GM12878 (cell line): Measurements from ENCODE around the gene CPD. TPM values are rescaled to one million over a fixed set of nuclear protein-coding genes. Genes with fewer than 3 reads are reported as not detected.

Experiments used
- ATAC-seq: fragments of 200-7000 bp; cut with Tn5 transposase; 3 replicates; pipeline ENCODE4 v1.9.1; 2020; ENCODE audit warnings: mild to moderate bottlenecking, moderate library complexity
- BruUV-seq: library from RNA; stranded (reverse); fragments of 400-500 nt; replicated peaks from 2 replicates; lab custom pipeline; 2021; lab: Mats Ljungman, UMichigan
- CTCF ChIA-PET: fragments of 300-600 bp; sonication (Branson Sonifier 250); formaldehyde crosslinking; extraction: SDS; loops from one replicate; lab custom pipeline; 2021; ENCODE audit warnings: inconsistent platforms; lab: Yijun Ruan, JAX
- POLR2A ChIA-PET: fragments of 350-600 bp; formaldehyde crosslinking; extraction: SDS; loops from one replicate; lab custom pipeline; 2021; ENCODE audit warnings: inconsistent platforms; lab: Charles Lee
- RAD21 ChIA-PET: fragments of 300-600 bp; sonication (Branson Sonifier 250); formaldehyde crosslinking; loops from one replicate; lab custom pipeline; 2023; ENCODE audit warnings: antibody characterized with exemption; ENCODE audit not compliant: unreplicated experiment; lab: Charles Lee
- SMC1A ChIA-PET: fragments of 300-600 bp; sonication (Branson Sonifier 250); formaldehyde crosslinking; loops from one replicate; lab custom pipeline; 2023; ENCODE audit not compliant: unreplicated experiment, uncharacterized antibody; lab: Charles Lee
- DNase-seq: peaks from one replicate; pipeline ENCODE4 v3.0.0-alpha.2; 2011; ENCODE audit warnings: low read depth, low spot score
- FAIRE-seq: peaks from 3 replicates; lab custom pipeline; 2011; peaks lifted over from hg19 to GRCh38; lab: Jason Lieb, UNC
- H2AFZ ChIP-seq: 2 replicates; pipeline ENCODE4 v1.6.0; 2011; ENCODE audit warnings: low read depth, low read length, control low read depth; ENCODE audit not compliant: control insufficient read depth
- H3K27ac ChIP-seq: 2 replicates; pipeline ENCODE4 v1.5.1; 2011; ENCODE audit warnings: control low read depth; ENCODE audit not compliant: control insufficient read depth, insufficient read depth
- H3K27me3 ChIP-seq, 2 experiments: replicated peaks in 1 of 2; 2 replicates each; pipeline versions ENCODE4 v1.6.0 to v1.6.1; 2011; ENCODE audit warnings: low read length in 1 of 2; ENCODE audit not compliant: control insufficient read depth in 2 of 2, insufficient read depth in 2 of 2
- H3K36me3 ChIP-seq, 2 experiments: 2 replicates each; pipeline ENCODE4 v1.5.1; 2011; ENCODE audit warnings: low read length in 1 of 2; ENCODE audit not compliant: control insufficient read depth in 2 of 2, insufficient read depth in 2 of 2
- H3K4me1 ChIP-seq: 2 replicates; pipeline ENCODE4 v1.6.1; 2011; ENCODE audit warnings: mild to moderate bottlenecking, low read length, moderate library complexity, mixed read lengths; ENCODE audit not compliant: control insufficient read depth, insufficient read depth
- H3K4me2 ChIP-seq: 2 replicates; pipeline ENCODE4 v1.6.0; 2011; ENCODE audit warnings: control low read depth; ENCODE audit not compliant: control insufficient read depth, insufficient read depth
- H3K4me3 ChIP-seq: fragments of 200-600 bp; sonication (generic); 2 replicates; pipeline ENCODE4 v1.5.1; 2016
- H3K79me2 ChIP-seq: 2 replicates; pipeline ENCODE4 v1.6.0; 2011; ENCODE audit warnings: low read length; ENCODE audit not compliant: control insufficient read depth, insufficient read depth
- H3K9ac ChIP-seq: 2 replicates; pipeline ENCODE4 v1.8.0; 2011; ENCODE audit warnings: low read length, control low read depth, mixed read lengths; ENCODE audit not compliant: control insufficient read depth, insufficient read depth
- H3K9me3 ChIP-seq: replicated peaks from 3 replicates; pipeline ENCODE4 v1.5.1; 2011; ENCODE audit warnings: mild to moderate bottlenecking, low read length; ENCODE audit not compliant: control insufficient read depth, insufficient read depth
- H4K20me1 ChIP-seq: 2 replicates; pipeline ENCODE4 v1.6.0; 2011; ENCODE audit not compliant: control insufficient read depth, insufficient read depth
- HSF1 ChIP-seq: fragments of 150-350 bp; IDR thresholded peaks from 2 replicates; pipeline ENCODE4 v1.6.1; 2014; ENCODE audit warnings: mild to moderate bottlenecking, low read depth, low read length
- LARP7 ChIP-seq: fragments of 450-650 bp; IDR thresholded peaks from 2 replicates; pipeline ENCODE4 v1.6.1; 2017; ENCODE audit warnings: mild to moderate bottlenecking
- MYC ChIP-seq: IDR thresholded peaks from 2 replicates; pipeline ENCODE4 v1.6.1; 2011; ENCODE audit warnings: mild to moderate bottlenecking, low read length, moderate library complexity, inconsistent platforms; ENCODE audit not compliant: insufficient read depth, insufficient replicate concordance, insufficient read length, severe bottlenecking
- NFXL1 ChIP-seq: fragments of 450-650 bp; IDR thresholded peaks from 2 replicates; pipeline ENCODE4 v1.6.1; 2017; ENCODE audit warnings: antibody characterized with exemption, mild to moderate bottlenecking, borderline replicate concordance
- POLR2AphosphoS5 ChIP-seq: IDR thresholded peaks from 2 replicates; pipeline ENCODE4 v1.6.1; 2011; ENCODE audit warnings: mild to moderate bottlenecking, low read length, inconsistent platforms
- SMAD1 ChIP-seq: fragments of 450-650 bp; IDR thresholded peaks from 2 replicates; pipeline ENCODE4 v1.6.1; 2018; ENCODE audit warnings: mild to moderate bottlenecking, low read depth; ENCODE audit not compliant: partially characterized antibody
- TCF12 ChIP-seq: IDR thresholded peaks from 2 replicates; pipeline ENCODE4 v1.6.1; 2011; ENCODE audit warnings: low read depth, mild to moderate bottlenecking, low read length
- YY1 ChIP-seq: IDR thresholded peaks from 2 replicates; pipeline ENCODE4 v1.6.1; 2011; ENCODE audit warnings: low read depth, mild to moderate bottlenecking, low read length
- ZNF217 ChIP-seq: fragments of 450-650 bp; IDR thresholded peaks from 2 replicates; pipeline ENCODE4 v1.6.1; 2017; ENCODE audit warnings: antibody characterized with exemption, mild to moderate bottlenecking
- ZNF622 ChIP-seq: fragments of 450-650 bp; IDR thresholded peaks from 2 replicates; pipeline ENCODE4 v1.6.1; 2017; ENCODE audit warnings: mild to moderate bottlenecking, inconsistent platforms
- WGBS: methylation state at CpG from one replicate; pipeline ENCODE4 v1.1.6; 2016; ENCODE audit warnings: low lambda C conversion rate; ENCODE audit not compliant: insufficient replicate concordance, insufficient coverage; ENCODE audit errors: missing lambda C conversion rate; 5-methylcytosine and 5-hydroxymethylcytosine counted together
- in situ Hi-C: fragments of 300-500 bp; cut with MboI; formaldehyde crosslinking; loops from 9 replicates; pipeline ENCODE4 v1.14.3; 2018; ENCODE audit warnings: mixed read lengths
- intact Hi-C: fragments of 100-400 bp; cut with micrococcal nuclease; formaldehyde crosslinking; loops from one replicate; pipeline ENCODE4 v1.14.2; 2022; ENCODE audit not compliant: unreplicated experiment
- polyA plus RNA-seq, 11 experiments: library from polyadenylated mRNA; depleted of rRNA in 4 of 11; unstranded in 6 of 11; stranded (reverse) in 5 of 11; fragments of >200 nt; fragmentation: Nextera tagmentation in 4 of 11; fragmentation: Illumina TruSeq in 1 of 11; extraction: Ambion mirVana in 4 of 11; extraction: Trizol in 1 of 11; gene quantifications; 1 replicate in 1 of 11; 2 replicates in 10 of 11; pipeline versions ENCODE4 v1.2.1 to v1.2.3, GENCODE V29; 2011 to 2016; ENCODE audit warnings: inconsistent platforms in 2 of 11, missing spikeins in 2 of 11, low read depth in 1 of 11
- total RNA-seq, 4 experiments: library from RNA; depleted of rRNA in 3 of 4; stranded (reverse); fragments of >200 nt in 3 of 4; fragmentation: Illumina TruSeq in 1 of 4; extraction: Trizol in 1 of 4; gene quantifications; 2 replicates each; pipeline versions ENCODE4 v1.2.1 to v1.2.3, GENCODE V29; 2013 to 2021

CPD gene
- total and polyA plus RNA-seq, 10 of the 15 experiments (the other 5 are each of a cell fraction or from before 2014, with no cell fraction given): 3.5 to 24.2 (median 15.7) TPM

- Histone ChIP-seq H4K20me1 (no peaks in the 10 kb centered on the region), H3K36me3 (no peaks in the 10 kb centered on the region; a peak in 1 of 4 replicates)
- RAD21 ChIA-PET: no interaction called here
- POLR2A ChIA-PET: no interaction called here
- no peak for DNase-seq
- no TSS peak for BruUV-seq
- TF ChIP-seq TCF12 (no peak), MYC (no peak), YY1 (no peak), LARP7 (no peak), NFXL1 (no peak), HSF1 (no peak), POLR2AphosphoS5 (no peak), ZNF217 (no peak), ZNF622 (no peak), SMAD1 (no peak)
- TF ChIP-seq, all 136 proteins: peak for 0
- H3K27ac ChIP-seq: no peak overlapping the region
- H3K9ac ChIP-seq: no peak overlapping the region
- ATAC-seq (no peak), FAIRE-seq (no peak)
- in situ Hi-C loops: no loop called here
- CTCF ChIA-PET: interaction anchor here (0.5 kb wide), 1 partner anchor 1295 kb away, joined by 4 read pairs; no protein-coding TSS in a partner anchor
- no peaks in the 10 kb centered on the region for H3K27me3 ChIP-seq
- H3K9me3 ChIP-seq: no peaks in the 10 kb centered on the region
- no peaks in the 10 kb centered on the region for H3K79me2 ChIP-seq
- intact Hi-C loops: no loop called here
- no peak overlapping the region for H3K4me3 ChIP-seq
- no peak overlapping the region for H2AFZ ChIP-seq
- no peaks in the 10 kb centered on the region for H3K4me1 ChIP-seq
- WGBS: 87% methylated on average over 4 of the region's 4 CpGs
- SMC1A ChIA-PET: interaction anchor here (1.1 to 1.6 kb wide), 2 partner anchors 14 to 17 kb away, joined by 3 read pairs; no protein-coding TSS in a partner anchor
- no peak overlapping the region for H3K4me2 ChIP-seq
Measured at GRCh38 chr17:30421592-30421991, 42.9 kb downstream of the CPD start.
